Jurkat, Clone E6-1 (cell line): ENCODE measurements around the gene IKZF3.
A peak's percentile ranks its signal among the peaks of the same experiment; 100 is the strongest.
"Not testable (repeated sequence)": the region's sequence is repeated elsewhere in the genome, so short reads cannot be mapped to it uniquely, and the experiment has no call there.

ENCODE experiments used
- DNase-seq: peaks from one replicate; pipeline ENCODE4 v3.0.0-alpha.2; 2011; ENCODE audit warnings: low read depth, low spot score
- H3K4me3 ChIP-seq: 2 replicates; pipeline ENCODE4 v1.5.1; 2011; ENCODE audit warnings: mild to moderate bottlenecking, low read length, control low read depth, moderate library complexity

The IKZF3 gene

DNA sequence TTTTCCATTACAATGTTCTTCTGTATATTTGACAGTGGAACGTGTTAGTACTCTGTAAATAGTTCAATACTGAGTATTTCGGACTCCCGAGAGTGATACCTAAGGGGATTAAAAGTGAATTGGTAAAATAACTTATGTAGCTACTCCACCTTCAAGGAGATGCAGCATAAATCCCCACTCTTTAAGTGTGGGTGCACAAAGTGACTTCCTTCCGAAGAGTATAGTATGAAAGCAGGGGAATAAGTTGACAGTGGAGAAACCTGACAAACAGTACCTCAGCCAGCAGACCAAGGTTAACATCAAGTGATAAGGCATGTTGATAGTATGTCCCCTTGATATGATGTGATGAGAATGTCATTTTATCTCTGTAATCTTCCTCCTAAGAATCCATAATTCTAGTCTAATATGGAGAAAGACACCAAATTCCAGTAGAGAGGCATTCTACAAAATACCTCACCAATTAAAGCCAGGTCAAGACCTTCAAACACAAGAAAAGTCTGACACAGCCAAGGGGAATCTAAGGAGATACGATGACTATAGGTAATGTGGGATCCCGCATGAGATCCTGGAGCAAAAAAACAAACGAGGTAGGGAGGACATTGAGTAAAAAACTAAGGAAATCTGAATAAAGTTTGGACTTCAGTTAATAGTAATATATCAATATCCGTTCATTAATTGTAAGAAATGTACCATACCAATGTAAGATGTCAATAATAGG is 2.1 kb upstream of the IKZF3 start:
- H3K4me3 ChIP-seq: no peak overlapping the region
- no peak for DNase-seq

GRCh38 chr17:39863244-39863917 is 731 bp downstream of the IKZF3 start:
- H3K4me3 ChIP-seq: peak overlapping the region; percentile 48
- DNase-seq: no peak

DNA sequence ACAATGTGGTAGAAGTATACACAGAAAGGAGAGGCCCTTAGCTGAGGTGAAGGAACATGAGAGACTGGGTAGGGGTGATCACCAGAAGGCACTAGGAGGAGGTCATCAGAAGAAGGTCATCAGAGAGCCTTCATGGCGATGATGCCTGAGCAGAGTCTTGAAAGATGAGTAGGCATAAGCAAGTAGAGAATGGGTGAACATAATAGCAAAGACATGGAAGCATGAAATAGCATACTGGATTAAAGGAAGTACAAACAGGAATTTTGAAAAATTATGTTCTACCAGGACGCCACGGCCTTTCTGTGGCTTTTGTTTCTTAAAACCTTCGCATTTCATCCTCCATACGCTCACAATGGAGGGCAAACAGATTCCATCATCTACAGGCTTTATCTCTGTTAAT is 2.9 kb downstream of the IKZF3 start:
- DNase-seq: no peak
- no peak overlapping the region for H3K4me3 ChIP-seq

- DNase-seq, H3K4me3 ChIP-seq: not testable (repeated sequence)
Observed at GRCh38 chr17:39855911-39856649, 8.0 kb downstream of the IKZF3 start.

GRCh38 chr17:39854909-39855308 is 9.2 kb downstream of the IKZF3 start:
- no peak for DNase-seq
- no peak overlapping the region for H3K4me3 ChIP-seq

GRCh38 chr17:39852239-39852638 is 11.9 kb downstream of the IKZF3 start:
- no peak for DNase-seq

DNA sequence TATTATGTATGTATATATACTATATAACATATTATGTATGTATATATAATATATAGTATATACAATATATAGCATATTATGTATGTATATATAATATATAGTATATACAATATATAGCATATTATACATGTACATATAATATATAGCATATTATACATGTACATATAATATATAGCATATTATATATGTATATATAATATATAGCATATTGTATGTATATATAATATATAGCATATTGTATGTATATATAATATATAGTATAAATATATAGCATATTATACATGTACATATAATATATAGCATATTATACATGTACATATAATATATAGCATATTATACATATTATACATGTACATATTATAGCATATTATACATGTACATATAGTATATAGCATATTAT is 13.9 kb downstream of the IKZF3 start:
- H3K4me3 ChIP-seq, DNase-seq: not testable (repeated sequence)

More at GRCh38 chr17:39852239-39852638, 11.9 kb downstream of the IKZF3 start:
- H3K4me3 ChIP-seq: no peak overlapping the region

- H3K4me3 ChIP-seq: no peak overlapping the region
- DNase-seq: no peak
Observed at GRCh38 chr17:39848600-39848999, 15.5 kb downstream of the IKZF3 start.

GRCh38 chr17:39846205-39846604 is 17.9 kb downstream of the IKZF3 start:
- H3K4me3 ChIP-seq: no peak overlapping the region
- no peak for DNase-seq

- DNase-seq: no peak
- no peak overlapping the region for H3K4me3 ChIP-seq
Observed at GRCh38 chr17:39845052-39845846, 18.9 kb downstream of the IKZF3 start.

GRCh38 chr17:39841134-39841683 is 22.9 kb downstream of the IKZF3 start:
- no peak for DNase-seq
- H3K4me3 ChIP-seq: no peak overlapping the region

- DNase-seq: no peak
- no peak overlapping the region for H3K4me3 ChIP-seq
Observed at GRCh38 chr17:39838784-39839183, 25.3 kb downstream of the IKZF3 start.

DNA sequence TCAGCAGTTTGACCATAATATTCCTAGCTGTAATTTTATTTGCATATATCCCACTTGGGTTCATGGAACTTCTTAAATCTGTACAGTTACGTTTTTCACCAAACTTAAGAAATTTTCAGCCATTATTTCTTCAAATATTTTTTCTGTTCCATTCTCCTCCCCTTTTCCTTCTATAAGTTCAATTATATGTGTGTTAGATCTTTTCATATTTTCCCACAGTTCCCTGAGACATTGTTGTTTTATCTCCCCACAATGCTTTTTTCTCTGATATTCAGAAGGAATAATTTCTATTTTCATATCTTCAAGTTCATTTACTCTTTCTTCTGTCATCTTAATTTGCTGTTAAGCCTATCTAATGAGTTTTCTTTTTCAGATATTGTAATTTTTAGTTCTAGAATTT is 26.1 kb downstream of the IKZF3 start:
- H3K4me3 ChIP-seq: no peak overlapping the region
- DNase-seq: no peak

- H3K4me3 ChIP-seq: no peak overlapping the region
- DNase-seq: no peak
Observed at GRCh38 chr17:39836117-39836516, 28.0 kb downstream of the IKZF3 start.

GRCh38 chr17:39835038-39835786 is 28.9 kb downstream of the IKZF3 start:
- no peak for DNase-seq
- no peak overlapping the region for H3K4me3 ChIP-seq

DNA sequence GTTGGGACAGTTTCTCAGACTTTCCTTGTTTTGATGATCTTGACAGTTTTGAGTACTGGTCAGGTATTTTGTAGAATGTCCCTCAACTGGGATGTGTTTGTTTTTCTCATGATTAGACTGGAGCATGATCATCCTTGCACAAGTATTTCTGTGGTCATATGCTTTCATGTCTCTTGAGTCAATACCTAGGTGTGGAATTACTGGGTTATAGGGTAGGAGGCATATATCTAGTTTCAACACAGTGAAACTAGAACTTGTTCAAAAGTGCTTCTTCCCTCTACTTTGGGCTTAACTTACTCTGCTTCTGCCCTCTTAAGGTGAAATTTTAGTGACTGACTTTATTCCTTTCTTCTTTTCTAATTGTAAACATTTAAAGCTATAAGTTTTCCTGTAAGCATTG is 30.1 kb downstream of the IKZF3 start:
- H3K4me3 ChIP-seq: no peak overlapping the region
- DNase-seq: no peak

- DNase-seq: no peak
- no peak overlapping the region for H3K4me3 ChIP-seq
Observed at GRCh38 chr17:39831588-39831987, 32.5 kb downstream of the IKZF3 start.

GRCh38 chr17:39828443-39828842 is 35.7 kb downstream of the IKZF3 start:
- H3K4me3 ChIP-seq: no peak overlapping the region
- no peak for DNase-seq
